GM21576 (cell line): Measurements from ENCODE around the gene AMN1.
"Not testable (repeated sequence)": the region's sequence is repeated elsewhere in the genome, so short reads cannot be mapped to it uniquely, and the experiment has no call there.

Experiments used
- ATAC-seq: cut with Tn5 transposase; IDR thresholded peaks from one replicate; pipeline ENCODE4 v1.9.1; 2021; ENCODE audit warnings: mild to moderate bottlenecking, moderate library complexity; ENCODE audit not compliant: unreplicated experiment

Gene AMN1

DNA sequence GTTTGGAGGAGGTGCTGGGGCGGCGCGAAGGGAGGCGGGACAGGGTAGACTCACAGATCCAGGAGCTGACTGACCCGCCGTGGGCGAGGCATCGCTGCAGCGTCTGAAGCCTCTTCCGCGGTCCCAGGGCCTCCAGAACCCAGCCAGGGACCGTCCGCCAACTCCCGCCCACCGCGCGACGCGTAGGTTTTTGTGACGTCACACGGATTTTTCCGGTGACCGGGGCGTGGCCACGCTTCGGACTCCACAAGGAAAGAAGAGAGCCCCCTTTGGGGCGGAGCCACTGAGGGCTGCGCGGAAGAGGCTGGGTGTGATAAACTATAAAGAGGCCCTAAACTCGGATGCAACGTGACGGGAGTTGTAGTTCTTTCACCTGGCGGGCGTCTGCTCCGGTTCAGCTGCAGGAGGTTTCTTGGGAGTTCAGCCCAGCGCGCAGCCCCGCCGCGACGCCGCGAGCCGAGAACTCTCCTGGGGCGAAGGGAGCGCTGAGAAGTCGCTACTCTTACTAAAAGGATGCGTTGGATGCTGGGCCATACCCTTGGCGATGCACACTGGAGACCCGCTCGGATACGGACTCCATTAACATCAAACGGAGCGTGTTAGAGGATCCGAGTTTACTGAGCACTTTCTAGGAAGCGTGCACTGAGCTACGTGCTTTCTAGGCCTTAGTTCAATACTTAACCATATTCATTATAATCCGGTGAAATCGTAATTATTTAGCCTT lies at the start of gene AMN1:
Gene AMN1 (minus strand): TSS at position 105 of the 724 bp plus-strand sequence. CDS start 13 bp downstream, at position 92.
- ATAC-seq, result peak; percentile 90

DNA sequence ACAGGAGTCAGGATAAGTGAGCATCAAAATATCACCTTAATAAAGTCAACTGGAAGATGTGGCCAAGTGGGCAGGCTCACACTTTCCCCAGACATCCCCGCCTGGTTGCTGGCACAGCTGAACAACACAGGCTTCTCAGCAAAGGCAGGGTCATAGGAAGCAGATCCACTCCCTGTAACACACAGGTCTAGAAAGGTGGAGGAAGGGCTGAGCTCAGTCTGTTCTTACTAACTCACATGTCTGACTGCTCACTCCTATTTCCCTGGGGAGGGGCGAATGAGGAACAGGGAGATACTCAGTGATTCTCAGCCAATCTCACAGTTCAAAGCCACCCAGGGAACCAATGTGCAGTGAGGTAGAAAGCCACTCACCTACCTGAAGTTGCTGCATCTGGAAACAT lies 45.0 kb upstream of the AMN1 start:
- peak; percentile 72 for ATAC-seq

DNA sequence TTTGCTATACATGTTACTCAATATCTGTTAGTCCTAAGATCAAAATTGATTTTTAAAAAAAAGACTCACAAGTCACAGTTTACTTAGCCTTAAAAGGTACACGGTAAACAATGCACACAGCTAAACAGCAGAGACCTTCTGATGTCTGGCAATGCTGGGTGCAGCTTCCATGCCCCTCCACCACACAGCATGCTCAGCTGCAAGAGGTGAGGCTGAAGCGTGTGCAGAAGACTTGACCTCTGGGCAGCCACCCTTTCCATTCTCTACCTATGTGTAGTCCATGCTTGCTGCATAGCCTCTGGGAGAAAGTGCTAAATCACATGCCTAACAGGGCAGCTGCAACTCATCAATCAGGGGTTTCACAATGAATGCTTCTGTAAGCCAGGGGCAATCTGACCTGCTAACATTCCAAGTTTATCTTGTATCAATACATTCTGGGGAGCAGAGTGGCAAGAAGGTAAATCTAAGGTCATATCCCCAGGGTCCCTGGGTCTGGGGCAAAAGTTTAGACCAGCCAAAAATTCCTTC lies 44.5 kb upstream of the AMN1 start:
- ATAC-seq, result peak; percentile 57

DNA sequence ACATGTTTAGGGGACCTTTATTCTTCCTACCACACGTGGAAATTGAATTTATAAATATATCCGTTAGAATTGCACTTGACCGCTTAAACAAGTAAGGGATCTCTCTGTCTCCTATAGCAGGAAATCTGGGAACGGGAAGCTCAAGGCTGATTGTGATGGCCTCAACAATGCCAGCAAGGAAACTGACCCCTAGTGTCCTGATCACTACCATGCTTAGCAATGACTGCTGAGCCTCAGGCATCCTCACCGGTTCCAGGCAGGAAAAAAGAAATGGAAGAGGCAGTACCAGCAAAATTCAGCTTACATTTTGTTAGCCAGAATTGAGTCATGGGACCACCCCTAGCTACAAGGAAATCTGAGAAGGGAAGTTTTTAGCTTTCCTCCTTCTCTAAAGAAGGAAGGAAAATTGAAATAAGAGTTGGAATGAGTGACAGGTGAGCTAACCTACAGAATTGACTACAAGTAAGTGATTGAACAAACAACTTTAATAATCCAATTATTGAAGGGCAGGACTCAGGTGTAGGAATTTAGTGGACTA lies 43.9 kb upstream of the AMN1 start:
- ATAC-seq, result no peak

DNA sequence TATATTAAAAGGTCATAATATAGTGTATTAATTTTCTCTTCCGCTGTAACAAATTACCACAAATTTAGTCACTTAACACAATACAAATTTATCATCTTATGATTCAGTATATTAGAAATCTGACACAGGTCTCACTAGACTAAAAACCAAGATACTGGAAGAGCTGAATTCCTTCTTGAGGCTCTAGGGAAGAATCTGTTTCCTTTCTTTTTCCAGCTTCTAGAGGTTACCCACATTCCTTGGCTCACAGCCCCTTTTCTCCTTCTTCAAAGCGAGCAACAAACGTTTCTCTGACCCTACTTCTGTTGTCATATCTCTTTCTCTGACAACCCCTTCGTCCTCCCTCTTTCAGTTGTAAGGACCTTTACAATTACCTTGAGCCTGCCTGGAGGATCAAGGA lies 43.4 kb upstream of the AMN1 start:
- ATAC-seq, result no peak

DNA sequence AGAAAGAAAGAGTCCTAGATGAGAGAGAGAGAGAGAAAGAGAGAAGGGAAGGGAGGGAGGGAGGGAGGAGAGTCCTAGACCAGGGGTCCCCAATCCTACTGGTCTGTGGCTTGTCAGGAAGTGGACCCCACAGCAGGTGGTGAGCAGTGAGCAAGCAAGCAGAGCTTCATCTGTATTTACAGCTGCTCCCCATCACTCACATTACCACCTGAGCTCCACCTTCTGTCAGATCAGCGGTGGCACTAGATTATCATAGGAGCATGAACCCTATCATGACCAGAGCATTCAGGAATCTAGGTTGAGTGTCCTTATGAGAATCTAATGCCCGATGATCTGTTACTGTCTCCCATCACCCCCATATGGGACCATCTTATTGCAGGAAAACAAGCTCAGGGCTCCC lies 39.2 kb upstream of the AMN1 start:
- no peak for ATAC-seq

DNA sequence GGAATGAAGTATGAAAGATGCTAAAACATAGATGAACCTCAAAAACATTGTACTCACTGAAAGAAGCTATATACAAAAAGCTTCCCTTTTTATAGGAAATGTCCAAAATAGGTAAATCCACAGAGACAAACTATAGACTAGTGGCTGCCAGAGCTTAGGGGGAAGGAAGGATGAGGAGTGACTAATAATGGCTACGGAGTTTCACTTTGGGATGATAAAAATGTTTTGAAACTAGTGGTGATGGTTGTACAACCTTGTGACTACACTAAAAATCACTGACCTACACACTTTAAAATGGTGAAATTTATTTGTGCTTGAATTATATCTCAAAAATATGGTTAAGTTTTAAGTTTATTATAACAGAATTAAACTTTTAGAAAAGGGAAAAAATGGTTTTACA lies 37.1 kb upstream of the AMN1 start:
- no peak for ATAC-seq

DNA sequence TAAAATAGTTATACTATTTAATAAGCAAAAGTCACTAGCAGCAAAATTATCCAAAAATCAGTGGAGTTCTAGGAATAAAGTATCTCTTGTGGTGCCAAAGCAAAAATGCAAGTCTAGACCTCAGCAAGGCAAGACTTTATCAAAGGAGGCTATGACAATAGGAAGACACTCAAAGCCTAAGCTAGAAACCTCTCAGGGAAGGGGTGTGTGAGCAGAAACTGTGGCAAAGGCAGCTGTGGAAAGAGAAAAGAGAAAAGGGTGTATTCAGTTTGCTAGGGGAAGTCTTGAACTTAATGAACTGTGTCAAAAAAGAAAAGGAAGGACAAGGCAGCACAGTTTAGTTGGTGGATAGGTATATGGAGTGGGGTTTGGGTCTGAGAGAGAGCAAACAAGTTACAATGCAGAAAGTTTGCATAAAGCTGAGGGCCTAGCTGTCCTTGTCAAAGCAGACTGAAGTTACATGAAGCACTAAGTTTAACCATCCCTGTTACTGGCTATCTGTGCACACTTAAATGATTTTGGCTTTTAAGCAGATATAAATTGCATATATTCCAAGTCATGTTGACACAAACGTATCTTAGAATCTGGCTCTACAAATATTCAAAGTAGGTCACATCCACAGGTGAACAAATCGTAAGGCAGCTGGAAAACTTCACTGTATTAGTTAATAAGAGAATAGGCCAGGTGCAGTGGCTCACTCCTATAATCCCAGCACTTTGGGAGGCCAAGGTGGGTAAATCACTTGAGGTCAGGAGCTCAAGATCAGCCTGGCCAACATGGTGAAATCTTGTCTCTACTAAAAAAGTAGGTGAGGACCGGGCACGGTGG lies 31.0 kb upstream of the AMN1 start:
- ATAC-seq, result no peak

DNA sequence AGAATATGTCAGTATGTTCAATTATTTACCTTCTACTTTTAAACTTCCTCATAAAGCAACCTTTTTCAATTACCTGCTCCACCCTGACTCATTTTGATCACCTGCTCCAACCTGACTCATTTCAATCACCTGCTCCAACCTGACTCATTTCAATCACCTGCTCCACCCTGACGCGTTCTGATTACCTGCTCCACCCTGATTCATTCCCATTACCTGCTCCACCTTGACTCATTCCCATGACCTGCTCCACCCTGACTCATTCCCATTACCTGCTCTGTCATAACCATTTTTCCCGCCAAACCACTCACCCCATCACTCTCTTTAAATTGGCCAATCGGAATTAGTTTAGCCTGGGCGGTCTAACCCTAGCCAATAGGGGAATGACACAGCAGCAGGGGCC lies 29.5 kb upstream of the AMN1 start:
- not testable (repeated sequence) for ATAC-seq

DNA sequence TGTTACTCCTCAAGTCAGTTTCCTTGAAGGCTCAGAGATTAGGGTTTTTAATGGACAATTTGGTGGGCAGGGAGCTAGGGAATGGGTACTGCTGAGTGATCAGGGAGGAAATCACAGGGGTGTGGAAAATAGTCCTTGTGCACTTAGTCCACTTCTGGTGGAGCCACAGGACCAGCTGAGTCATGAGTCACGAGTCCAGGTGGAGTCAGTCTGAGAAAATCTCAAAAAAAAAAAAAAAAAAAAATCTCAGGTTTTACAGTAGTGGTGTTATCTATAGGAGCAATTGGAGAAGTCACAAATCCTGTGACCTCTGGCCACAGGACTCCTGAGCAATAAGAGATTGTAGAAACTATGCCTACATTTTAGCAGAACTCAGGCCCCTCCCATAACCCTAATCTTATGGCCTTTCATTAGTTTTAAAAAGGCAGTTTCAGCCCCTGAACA lies 28.2 kb upstream of the AMN1 start:
- ATAC-seq, result no peak

DNA sequence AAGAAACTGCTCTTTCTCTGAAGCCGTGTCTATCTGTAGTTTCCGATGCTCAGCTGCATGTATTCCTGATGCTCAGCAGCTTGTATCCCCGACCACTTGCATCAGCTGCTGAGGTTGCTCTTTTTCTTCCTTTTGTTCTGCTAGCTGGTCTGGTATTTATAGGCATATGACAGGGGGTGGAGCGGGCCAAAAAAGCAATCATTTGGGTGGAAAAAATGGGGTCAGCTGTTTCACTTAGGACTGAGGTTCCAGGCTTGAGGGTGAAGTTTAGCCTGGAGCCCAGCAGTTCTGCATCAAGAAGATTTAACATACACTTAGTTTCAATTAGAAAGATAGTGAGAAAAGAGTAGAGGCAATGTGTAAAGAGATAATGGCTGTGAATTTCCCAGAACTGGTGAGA lies 23.6 kb upstream of the AMN1 start:
- ATAC-seq, result no peak

DNA sequence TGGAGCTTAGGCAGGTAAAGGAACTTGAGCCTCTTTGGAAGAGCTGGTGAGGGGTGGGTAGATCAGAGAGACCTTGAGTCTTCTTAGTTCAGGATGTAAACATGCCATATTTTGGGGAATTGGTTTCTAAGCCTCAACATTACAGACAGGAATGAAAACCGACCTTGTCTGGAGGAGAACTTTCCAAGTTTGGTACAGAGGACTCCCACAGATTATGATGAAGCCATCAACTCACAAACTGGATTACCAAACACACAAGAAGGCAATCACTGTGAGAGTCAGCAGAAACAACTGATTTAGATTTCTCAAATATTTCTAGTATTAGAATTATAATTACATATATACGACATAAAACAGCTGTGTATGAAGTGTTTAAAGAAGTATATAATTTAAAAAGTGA lies 22.3 kb upstream of the AMN1 start:
- ATAC-seq, result no peak

DNA sequence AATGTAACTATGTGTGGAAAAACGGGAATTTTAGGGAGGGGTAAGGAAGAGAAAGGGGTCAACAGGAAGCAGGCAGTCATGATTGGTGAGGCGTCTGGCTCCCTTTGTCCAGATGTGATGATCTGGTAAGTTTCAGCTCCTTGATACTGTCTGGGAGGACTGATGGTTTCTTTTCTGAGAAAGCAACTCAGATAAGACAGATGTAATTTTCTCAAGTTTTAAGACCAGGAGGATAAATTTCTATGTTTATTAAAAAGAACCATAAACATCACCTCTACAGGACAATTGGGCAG lies 21.9 kb upstream of the AMN1 start:
- no peak for ATAC-seq

DNA sequence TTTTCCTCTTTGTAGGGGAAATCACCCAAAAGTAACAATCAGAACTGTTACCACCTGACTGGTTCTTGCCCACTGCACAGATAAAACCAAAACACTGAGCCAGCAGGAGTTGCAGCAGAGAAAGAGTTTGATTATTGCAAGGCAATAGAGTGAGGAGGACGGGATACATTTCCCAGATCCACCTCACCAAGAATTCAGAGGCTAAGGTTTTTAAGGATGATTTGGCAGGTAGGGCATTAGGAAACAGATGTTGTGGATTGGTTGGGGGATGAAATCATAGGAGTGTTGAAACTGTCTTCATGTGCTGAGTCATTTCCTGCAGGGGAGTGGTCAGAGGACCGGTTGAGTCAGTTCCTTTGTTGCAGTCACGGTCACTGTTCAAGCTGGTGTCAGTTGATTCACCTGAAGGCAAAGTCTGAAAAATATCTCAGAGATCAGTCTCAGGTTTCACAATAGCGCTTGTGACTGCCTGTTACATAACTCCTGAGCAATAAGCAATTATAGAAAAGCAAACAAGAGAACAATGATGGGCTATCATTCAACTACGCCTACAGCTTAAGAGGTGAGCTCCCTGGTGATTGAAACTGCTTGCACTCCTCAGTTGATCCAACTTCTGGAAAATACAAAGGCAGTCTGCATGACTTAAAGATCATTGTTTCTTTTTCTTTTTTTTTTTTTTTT lies 20.3 kb upstream of the AMN1 start:
- peak; percentile 80 for ATAC-seq

DNA sequence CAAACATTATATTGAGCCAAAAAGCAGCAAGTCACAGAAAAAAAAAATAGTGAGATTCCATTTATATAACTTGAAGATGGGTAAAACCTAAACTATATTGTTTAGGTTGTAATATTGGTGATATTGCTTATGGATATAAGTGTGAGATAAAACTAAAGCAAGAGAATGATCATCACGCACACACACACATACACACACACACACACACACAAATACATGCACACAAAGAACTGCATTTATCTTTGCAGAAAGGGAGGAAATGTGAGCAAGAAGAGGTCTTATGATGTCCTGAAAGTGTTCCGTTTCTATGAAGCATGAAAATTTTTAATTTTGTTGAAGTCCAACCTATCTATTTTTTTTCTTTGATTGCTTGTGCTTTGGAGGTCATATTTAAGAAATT lies 16.4 kb upstream of the AMN1 start:
- ATAC-seq, result no peak

DNA sequence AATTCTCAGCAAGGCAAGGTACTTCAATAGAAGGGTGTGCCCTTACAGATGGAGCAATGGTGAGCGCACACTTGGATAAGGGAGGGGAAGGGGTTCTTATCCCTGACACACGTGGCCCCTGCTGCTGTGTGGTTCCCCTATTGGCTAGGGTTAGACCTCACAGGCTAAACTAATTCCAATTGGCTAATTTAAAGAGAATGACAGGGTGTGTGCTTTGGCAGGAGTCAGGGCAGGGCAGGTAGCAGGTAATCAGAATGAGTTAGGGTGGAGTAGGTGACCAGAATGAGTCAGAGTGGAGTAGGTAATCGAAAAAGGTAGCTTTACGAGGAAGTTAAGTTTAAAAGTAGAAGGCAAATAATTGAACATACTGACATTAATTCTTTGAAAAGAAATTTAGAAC lies 15.5 kb upstream of the AMN1 start:
- ATAC-seq, result not testable (repeated sequence)

DNA sequence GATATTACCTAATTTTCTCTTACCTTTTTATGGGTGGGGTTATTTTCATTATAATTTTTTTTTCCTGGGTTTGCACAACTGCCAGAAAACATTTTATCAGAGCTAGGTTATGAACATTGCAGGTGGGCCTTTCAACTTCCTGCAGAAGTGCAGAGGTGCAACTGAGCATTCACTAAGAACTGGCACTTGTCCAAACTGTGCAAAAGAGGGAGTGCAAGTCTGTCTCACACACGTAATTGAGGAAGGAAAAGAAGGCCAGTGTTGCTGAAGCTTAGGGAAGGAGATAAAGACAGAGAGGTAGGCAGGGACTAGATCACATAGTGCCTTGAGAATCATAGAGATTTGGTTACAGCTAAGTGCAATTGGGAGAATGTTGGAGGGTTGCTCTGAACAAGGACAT lies 14.1 kb upstream of the AMN1 start:
- ATAC-seq, result no peak

DNA sequence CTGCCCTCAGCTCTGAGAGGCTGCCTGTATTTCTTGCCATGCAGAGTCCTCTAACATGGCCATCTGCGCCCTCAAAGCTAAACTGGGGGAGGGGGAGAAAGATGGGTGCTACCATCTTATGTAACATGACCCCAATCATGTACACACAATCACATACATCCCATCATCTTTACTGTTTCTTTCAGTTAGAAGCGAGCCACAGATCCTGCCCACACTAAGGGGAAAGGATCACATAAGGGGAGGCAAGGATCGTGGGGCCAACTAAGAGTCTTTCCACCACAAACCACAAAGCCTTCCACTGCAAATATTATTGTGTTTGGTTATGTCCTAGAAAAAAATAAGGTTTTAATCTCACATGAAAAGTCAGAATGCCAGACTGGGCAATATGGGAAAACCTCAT lies 11.8 kb upstream of the AMN1 start:
- ATAC-seq, result no peak

DNA sequence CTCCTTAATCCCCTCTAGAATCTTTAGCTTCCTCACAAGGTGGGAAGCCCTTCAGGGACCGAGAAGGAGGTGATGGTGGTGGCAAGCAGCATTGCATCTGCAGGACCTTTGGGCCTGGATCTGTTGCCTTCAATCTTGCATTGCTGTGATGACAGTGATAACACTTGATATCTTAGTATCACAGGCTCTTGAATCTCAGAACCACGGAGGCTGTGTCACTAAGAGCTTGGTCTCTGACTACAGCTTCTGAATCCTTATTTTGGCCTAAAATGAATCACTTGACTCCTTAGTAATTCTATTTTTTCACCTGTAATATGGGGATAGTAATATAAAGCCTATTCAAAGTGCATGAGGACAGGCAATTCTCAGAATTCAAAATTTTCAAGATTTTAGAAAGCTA lies 8.9 kb upstream of the AMN1 start:
- ATAC-seq, result no peak

DNA sequence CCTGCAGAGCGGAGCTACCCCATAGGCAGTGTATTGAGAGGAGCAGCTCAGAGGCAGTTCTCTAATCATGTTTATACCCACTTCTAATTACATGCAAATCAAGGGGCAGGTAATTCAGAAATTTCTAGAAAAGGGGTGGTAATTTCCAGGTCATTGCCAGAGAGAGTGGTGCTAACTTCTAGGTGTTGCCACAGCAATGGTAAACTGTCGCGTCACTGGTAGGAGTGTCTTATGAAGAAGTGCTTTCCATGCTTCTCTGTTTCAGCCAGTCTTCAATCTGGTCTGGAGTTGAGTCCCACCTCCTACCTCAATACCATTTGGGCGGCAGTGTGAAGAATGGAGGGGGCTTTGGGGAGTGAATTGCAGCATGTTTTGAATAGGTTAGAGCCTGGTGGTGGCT lies 8.5 kb upstream of the AMN1 start:
- no peak for ATAC-seq

DNA sequence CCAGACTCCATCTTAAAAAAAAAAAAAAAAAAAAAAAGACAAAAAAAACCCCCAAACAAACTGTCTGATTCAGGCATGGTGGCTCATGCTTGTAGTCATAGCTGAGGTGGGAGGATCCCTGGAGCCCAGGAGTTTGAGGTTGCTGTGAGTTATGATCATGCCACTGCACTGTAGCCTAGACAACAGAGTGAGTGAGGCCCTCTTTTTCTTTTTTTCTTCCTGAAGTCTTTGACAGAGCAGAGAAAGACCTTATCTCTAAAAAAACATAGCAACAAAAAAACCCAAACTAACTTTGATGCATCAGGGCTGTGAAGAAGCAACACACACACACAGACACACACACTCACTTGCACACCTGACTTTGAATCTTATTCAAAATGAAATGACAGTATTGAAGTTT lies 7.7 kb upstream of the AMN1 start:
- ATAC-seq, result no peak
